Stimulated activated naive B cell treated with anti-CD40 and anti-IgM and Interleukin-4, amounts not matched to agents 10 μg/mL and 1 μg/mL and 100 μg/mL, for 72 hours (primary cell): ENCODE measurements around the gene CKMT1A.
A peak's percentile ranks its signal among the peaks of the same experiment; 100 is the strongest.
"Not testable (repeated sequence)": the region's sequence is repeated elsewhere in the genome, so short reads cannot be mapped to it uniquely, and the experiment has no call there.

Experiments used
- ATAC-seq, 2 donors: fragments of 150-1000 bp; cut with Tn5 transposase; replicated peaks; 2 replicates each; pipeline ENCODE4 v1.10.0; 2021; ENCODE audit warnings: moderate library complexity in 1 of 2
- DNase-seq: peaks from one replicate; pipeline ENCODE4 v3.0.0; 2021
- H3K27ac Mint-ChIP-seq: one replicate; pipeline ENCODE4 v1.8.0; 2022; ENCODE audit warnings: mild to moderate bottlenecking, mixed read lengths
- H3K27me3 Mint-ChIP-seq, 2 donors: one replicate each; pipeline ENCODE4 v1.8.0; 2022; ENCODE audit warnings: mixed read lengths in 2 of 2
- H3K36me3 Mint-ChIP-seq, 2 donors: one replicate each; pipeline ENCODE4 v1.8.0; 2022; ENCODE audit warnings: mixed read lengths in 2 of 2, mild to moderate bottlenecking in 1 of 2
- H3K4me1 Mint-ChIP-seq, 2 donors: one replicate each; pipeline ENCODE4 v1.8.0; 2022; ENCODE audit warnings: mixed read lengths in 2 of 2, mild to moderate bottlenecking in 1 of 2
- H3K4me3 Mint-ChIP-seq, 2 donors: one replicate each; pipeline ENCODE4 v1.8.0; 2022; ENCODE audit warnings: mild to moderate bottlenecking in 2 of 2, mixed read lengths in 2 of 2, moderate library complexity in 1 of 2
- H3K9me3 Mint-ChIP-seq, 2 donors: one replicate each; pipeline ENCODE4 v1.8.0; 2022; ENCODE audit warnings: mixed read lengths in 2 of 2, mild to moderate bottlenecking in 1 of 2

CKMT1A gene

DNA sequence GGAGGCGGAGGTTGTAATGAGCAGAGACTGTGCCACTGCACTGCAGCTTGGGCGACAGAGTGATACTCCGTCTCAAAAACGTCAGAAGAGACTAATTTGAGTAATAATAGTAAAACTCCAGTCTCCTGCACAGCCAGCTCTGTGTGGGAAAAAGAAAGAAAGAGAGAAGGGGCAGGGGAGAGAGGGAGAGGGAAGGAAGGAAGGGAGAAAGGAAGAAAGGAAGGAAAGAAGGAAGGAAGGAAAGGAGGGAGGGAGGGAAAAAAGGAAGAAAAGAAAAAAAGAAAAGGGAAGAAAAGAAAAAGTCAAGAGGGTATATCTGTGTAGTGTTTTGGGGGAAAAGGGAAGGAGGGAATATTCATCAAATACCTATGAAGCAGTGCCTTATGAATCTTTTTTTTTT, 29.5 kb downstream of the CKMT1A start:
- H3K9me3 Mint-ChIP-seq, result no peaks in the 10 kb centered on the region
- H3K4me3 Mint-ChIP-seq, result no peak overlapping the region
- peaks cover 0 to 8% of the 10 kb centered on the region in 2 donors for H3K27me3 Mint-ChIP-seq
- no peaks in the 10 kb centered on the region for H3K36me3 Mint-ChIP-seq
- ATAC-seq (no peak), DNase-seq (no peak)
- no peaks in the 10 kb centered on the region for H3K4me1 Mint-ChIP-seq
- H3K27ac Mint-ChIP-seq, result no peak overlapping the region

DNA sequence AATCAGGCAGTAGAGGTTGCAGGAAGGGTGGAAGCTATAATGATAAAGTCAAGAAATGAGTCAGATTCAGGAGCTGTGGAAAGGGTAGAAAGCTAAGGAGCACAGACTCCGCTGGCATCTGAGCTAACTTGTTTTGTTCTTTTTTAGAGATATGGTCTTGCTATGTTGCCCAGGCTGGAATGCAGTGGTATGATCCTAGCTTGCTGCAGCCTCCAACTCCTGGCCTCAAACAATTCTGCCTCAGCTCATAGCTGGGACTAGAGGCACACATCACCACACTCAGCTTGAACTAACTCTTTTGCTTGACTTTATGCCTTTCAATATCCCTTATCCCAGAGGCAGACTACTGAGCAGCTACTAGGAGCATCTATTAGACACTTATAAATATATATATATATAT, 32.6 kb downstream of the CKMT1A start:
- DNase-seq, H3K4me3 Mint-ChIP-seq, H3K9me3 Mint-ChIP-seq, ATAC-seq, H3K4me1 Mint-ChIP-seq, H3K27ac Mint-ChIP-seq, H3K27me3 Mint-ChIP-seq, H3K36me3 Mint-ChIP-seq: not testable (repeated sequence)

- not testable (repeated sequence) for H3K4me3 Mint-ChIP-seq, ATAC-seq, DNase-seq, H3K4me1 Mint-ChIP-seq, H3K27ac Mint-ChIP-seq, H3K27me3 Mint-ChIP-seq, H3K36me3 Mint-ChIP-seq, H3K9me3 Mint-ChIP-seq
These were observed 34.5 kb downstream of the CKMT1A start for GRCh38 chr15:43728053-43728725.

DNA sequence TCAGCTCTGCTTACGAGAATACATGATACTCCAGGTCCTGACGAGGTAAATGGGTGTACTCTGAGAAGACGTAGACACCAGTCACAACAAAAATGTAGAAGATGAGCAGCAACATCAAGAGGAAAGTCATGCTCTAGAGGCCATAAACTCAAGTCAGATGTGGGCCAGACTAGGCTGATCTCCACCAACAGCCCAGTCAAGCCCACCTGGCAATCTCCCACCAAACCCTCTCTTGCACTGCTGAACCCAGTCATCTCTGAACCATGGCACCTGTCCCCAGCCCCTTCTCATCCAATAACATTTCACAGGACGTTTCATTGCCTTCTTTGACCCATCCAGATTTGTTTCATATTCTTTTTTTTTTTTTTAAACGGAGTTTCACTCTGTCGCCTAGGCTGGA, 41.8 kb downstream of the CKMT1A start:
- Mint-ChIP-seq H3K4me3 (no peak overlapping the region), H3K27me3 (no peaks in the 10 kb centered on the region), H3K4me1 (peaks cover 2 to 6% of the 10 kb centered on the region in 2 donors), H3K36me3 (no peaks in the 10 kb centered on the region), H3K27ac (no peak overlapping the region), H3K9me3 (no peaks in the 10 kb centered on the region)
- no peak for ATAC-seq
- DNase-seq, result no peak

GRCh38 chr15:43746245-43746902, 52.7 kb downstream of the CKMT1A start, which contains the start of gene PDIA3:
Gene PDIA3, plus strand, starts transcription at chr15:43746438. Its CDS starts 102 bp downstream, at chr15:43746540.
- DNase-seq (peak; percentile 89), ATAC-seq (peak; percentile 84 to 87)
- H3K27ac Mint-ChIP-seq, result peak within 1 kb of the TSS; percentile 99
- not testable (repeated sequence) for H3K9me3 Mint-ChIP-seq, H3K27me3 Mint-ChIP-seq
- peaks cover 8 to 23% of the 10 kb centered on the region in 2 donors for H3K36me3 Mint-ChIP-seq
- peak within 1 kb of the TSS; percentile 85 to 93 for H3K4me3 Mint-ChIP-seq
- peaks cover 25 to 61% of the 10 kb centered on the region in 2 donors for H3K4me1 Mint-ChIP-seq

DNA sequence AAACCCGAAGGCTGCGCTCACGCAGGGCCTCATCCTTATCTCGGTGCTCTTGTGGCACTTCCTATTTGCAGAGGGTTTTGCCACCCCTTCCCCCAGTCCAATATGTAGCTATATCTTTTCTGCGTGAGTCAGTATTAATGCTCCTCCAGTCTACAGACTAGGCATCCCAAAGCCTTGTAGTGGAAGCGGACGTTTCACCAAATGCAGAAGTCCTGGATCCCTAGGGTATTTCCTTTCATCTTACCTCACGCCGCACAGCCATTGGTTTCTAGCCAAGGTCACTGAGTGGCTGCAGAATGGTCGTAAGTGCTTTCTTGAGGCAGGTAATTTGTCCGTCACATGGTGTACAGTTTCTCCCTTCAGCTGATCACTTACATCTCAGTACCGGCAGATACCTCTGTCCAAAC, 53.2 kb downstream of the CKMT1A start:
- not testable (repeated sequence) for H3K9me3 Mint-ChIP-seq, H3K27me3 Mint-ChIP-seq
- peaks cover 27 to 65% of the 10 kb centered on the region in 2 donors for H3K4me1 Mint-ChIP-seq
- peaks cover 9 to 25% of the 10 kb centered on the region in 2 donors for H3K36me3 Mint-ChIP-seq
- ATAC-seq (peak; percentile 31 to 36), DNase-seq (peak; percentile 29)
- peak overlapping the region; percentile 99 for H3K27ac Mint-ChIP-seq
- peak overlapping the region; percentile 85 to 93 for H3K4me3 Mint-ChIP-seq

GRCh38 chr15:43748376-43748775, 54.7 kb downstream of the CKMT1A start:
- Mint-ChIP-seq H3K4me1 (peaks cover 30 to 71% of the 10 kb centered on the region in 2 donors), H3K36me3 (peaks cover 13 to 26% of the 10 kb centered on the region in 2 donors), H3K4me3 (peak overlapping the region; percentile 39 to 85), H3K9me3 (no peaks in the 10 kb centered on the region), H3K27me3 (no peaks in the 10 kb centered on the region), H3K27ac (peak overlapping the region; percentile 25)
- DNase-seq, result no peak
- no peak for ATAC-seq
